ENCODE results near the gene KCNT1.

The KCNT1 gene

DNA sequence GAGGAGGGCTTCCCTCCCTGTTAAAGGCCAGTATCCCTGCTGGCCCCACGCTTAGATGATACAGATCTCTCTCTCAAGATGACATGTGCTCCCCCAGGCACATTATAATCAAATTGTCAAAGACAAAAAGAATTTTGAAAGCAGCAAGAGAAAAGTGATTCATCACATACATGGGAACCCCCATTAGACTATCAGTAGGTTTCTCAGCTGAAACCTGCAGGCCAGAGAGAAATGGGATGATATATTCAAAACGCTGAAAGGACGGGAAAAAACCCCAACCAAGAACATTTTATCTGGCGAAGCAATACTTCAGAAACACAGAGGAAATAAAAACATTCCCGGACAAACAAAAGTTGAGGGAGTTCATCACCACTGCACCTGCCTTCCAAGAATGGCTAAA lies 126.7 kb downstream of the KCNT1 start:
- H3K27ac ChIP-seq (ENCODE audit: low read length), result no peak overlapping the region
- no peaks in the 10 kb centered on the region for H3K4me1 ChIP-seq (ENCODE audit: insufficient read depth, low read length)
- no peaks in the 10 kb centered on the region for H3K9me3 ChIP-seq (ENCODE audit: insufficient read depth, low read depth, low read length)
- H3K9ac ChIP-seq (ENCODE audit: low read depth, low read length), result no peak overlapping the region
- peaks cover 34% of the 10 kb centered on the region for H3K36me3 ChIP-seq (ENCODE audit: insufficient read depth, low read depth, low read length)
- H3K27me3 ChIP-seq (ENCODE audit: insufficient read depth, low read length), result no peaks in the 10 kb centered on the region
- no peak overlapping the region for H3K4me3 ChIP-seq (ENCODE audit: low read length)

- Histone ChIP-seq H3K4me1 (ENCODE audit: insufficient read depth, low read length) (no peaks in the 10 kb centered on the region), H3K9me3 (ENCODE audit: insufficient read depth, low read depth, low read length) (no peaks in the 10 kb centered on the region), H3K9ac (ENCODE audit: low read depth, low read length) (no peak overlapping the region), H3K27ac (ENCODE audit: low read length) (no peak overlapping the region), H3K4me3 (ENCODE audit: low read length) (no peak overlapping the region), H3K27me3 (ENCODE audit: insufficient read depth, low read length) (no peaks in the 10 kb centered on the region), H3K36me3 (ENCODE audit: insufficient read depth, low read depth, low read length) (peaks cover 23% of the 10 kb centered on the region; the same call in 1 of the 2 replicates)
These were observed 128.5 kb downstream of the KCNT1 start for GRCh38 chr9:135830496-135830895.

- Histone ChIP-seq H3K9me3 (ENCODE audit: insufficient read depth, low read depth, low read length) (no peaks in the 10 kb centered on the region), H3K36me3 (ENCODE audit: insufficient read depth, low read depth, low read length) (0 out of 2 replicates have a peak, but pooled peaks cover 8% of the 10 kb centered on the region), H3K27ac (ENCODE audit: low read length) (no peak overlapping the region), H3K4me3 (ENCODE audit: low read length) (no peak overlapping the region), H3K9ac (ENCODE audit: low read depth, low read length) (no peak overlapping the region), H3K27me3 (ENCODE audit: insufficient read depth, low read length) (no peaks in the 10 kb centered on the region), H3K4me1 (ENCODE audit: insufficient read depth, low read length) (no peaks in the 10 kb centered on the region)
These were observed 131.9 kb downstream of the KCNT1 start for GRCh38 chr9:135833864-135834263.

- H3K4me3 ChIP-seq (ENCODE audit: low read length), result no peak overlapping the region
- H3K4me1 ChIP-seq (ENCODE audit: insufficient read depth, low read length), result peaks cover 3% of the 10 kb centered on the region; the same call in 1 of the 2 replicates
- no peaks in the 10 kb centered on the region for H3K27me3 ChIP-seq (ENCODE audit: insufficient read depth, low read length)
- peaks cover 17% of the 10 kb centered on the region; the same call in 1 of the 2 replicates for H3K36me3 ChIP-seq (ENCODE audit: insufficient read depth, low read depth, low read length)
- no peak overlapping the region for H3K9ac ChIP-seq (ENCODE audit: low read depth, low read length)
- H3K27ac ChIP-seq (ENCODE audit: low read length), result no peak overlapping the region
- H3K9me3 ChIP-seq (ENCODE audit: insufficient read depth, low read depth, low read length), result no peaks in the 10 kb centered on the region
These were observed 133.1 kb downstream of the KCNT1 start for GRCh38 chr9:135835131-135835530.

GRCh38 chr9:135839516-135839915 lies 137.5 kb downstream of the KCNT1 start:
- H3K36me3 ChIP-seq (ENCODE audit: insufficient read depth, low read depth, low read length), result peaks cover 14% of the 10 kb centered on the region; the same call in 1 of the 2 replicates
- peaks cover 6% of the 10 kb centered on the region; the same call in 1 of the 2 replicates for H3K4me1 ChIP-seq (ENCODE audit: insufficient read depth, low read length)

DNA sequence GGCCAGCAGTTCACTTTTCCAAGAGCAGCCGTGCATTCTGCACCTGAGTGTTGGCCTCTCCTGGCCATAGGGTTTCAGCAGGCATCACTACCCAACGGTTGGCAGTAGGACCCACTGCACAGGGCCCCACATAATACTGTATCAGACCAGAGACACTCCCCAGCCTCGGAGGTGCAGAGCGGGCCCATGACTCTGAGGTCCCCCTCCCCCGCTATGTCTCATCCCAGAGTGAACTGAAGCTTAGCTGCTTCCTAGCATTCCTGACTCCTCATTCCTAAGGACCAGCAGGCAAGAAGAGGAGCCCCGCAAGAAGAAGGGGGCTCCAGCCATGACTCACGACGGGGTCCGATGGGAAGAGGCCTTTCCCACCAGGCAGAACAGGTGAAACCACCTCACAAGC lies 138.1 kb downstream of the KCNT1 start:
- no peak overlapping the region for H3K27ac ChIP-seq (ENCODE audit: low read length)
- H3K36me3 ChIP-seq (ENCODE audit: insufficient read depth, low read depth, low read length), result peaks cover 9% of the 10 kb centered on the region; the same call in 1 of the 2 replicates

More at GRCh38 chr9:135839516-135839915, 137.5 kb downstream of the KCNT1 start:
- Histone ChIP-seq H3K4me3 (ENCODE audit: low read length) (no peak overlapping the region), H3K9ac (ENCODE audit: low read depth, low read length) (no peak overlapping the region; the same call in 1 of the 2 replicates), H3K27ac (ENCODE audit: low read length) (no peak overlapping the region), H3K27me3 (ENCODE audit: insufficient read depth, low read length) (no peaks in the 10 kb centered on the region), H3K9me3 (ENCODE audit: insufficient read depth, low read depth, low read length) (no peaks in the 10 kb centered on the region)

DNA sequence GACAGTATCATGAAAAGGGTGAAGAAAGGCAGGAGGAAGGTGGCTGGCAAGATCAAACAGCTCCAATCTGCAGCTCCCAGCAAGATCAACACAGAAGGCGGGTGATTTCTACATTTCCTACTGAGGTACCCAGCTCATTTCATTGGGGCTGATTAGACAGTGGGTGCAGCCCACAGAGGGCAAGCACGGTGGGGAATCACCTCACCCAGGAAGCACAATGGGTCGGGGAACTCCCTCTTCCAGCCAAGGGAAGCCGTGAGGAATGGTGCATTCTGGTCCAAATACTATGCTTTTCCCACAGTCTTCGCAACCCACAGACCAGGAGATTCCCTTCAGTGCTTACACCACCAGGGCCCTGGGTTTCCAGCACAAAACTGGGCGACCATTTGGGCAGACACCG lies 138.6 kb downstream of the KCNT1 start:
- no peaks in the 10 kb centered on the region for H3K27me3 ChIP-seq (ENCODE audit: insufficient read depth, low read length)
- no peak overlapping the region for H3K4me3 ChIP-seq (ENCODE audit: low read length)
- no peaks in the 10 kb centered on the region for H3K9me3 ChIP-seq (ENCODE audit: insufficient read depth, low read depth, low read length)
- no peak overlapping the region for H3K9ac ChIP-seq (ENCODE audit: low read depth, low read length)
- H3K36me3 ChIP-seq (ENCODE audit: insufficient read depth, low read depth, low read length), result peaks cover 9% of the 10 kb centered on the region; the same call in 1 of the 2 replicates
- peaks cover 6% of the 10 kb centered on the region; the same call in 1 of the 2 replicates for H3K4me1 ChIP-seq (ENCODE audit: insufficient read depth, low read length)
- no peak overlapping the region for H3K27ac ChIP-seq (ENCODE audit: low read length)

More for the DNA sequence above, 138.1 kb downstream of the KCNT1 start:
- Histone ChIP-seq H3K4me3 (ENCODE audit: low read length) (no peak overlapping the region), H3K4me1 (ENCODE audit: insufficient read depth, low read length) (peaks cover 6% of the 10 kb centered on the region; the same call in 1 of the 2 replicates), H3K9ac (ENCODE audit: low read depth, low read length) (no peak overlapping the region), H3K9me3 (ENCODE audit: insufficient read depth, low read depth, low read length) (no peaks in the 10 kb centered on the region), H3K27me3 (ENCODE audit: insufficient read depth, low read length) (no peaks in the 10 kb centered on the region)

Measured in iPS-20b (cell line).